Suppressor macrophage treated with lipopolysaccharide for 1 hour (primary cell): ENCODE results near the gene RNASE13.

Experiments used
- DNase-seq, 3 donors: peaks; one replicate each; pipeline ENCODE4 v3.0.0-alpha.2; 2020 to 2022

Gene RNASE13, protein sequence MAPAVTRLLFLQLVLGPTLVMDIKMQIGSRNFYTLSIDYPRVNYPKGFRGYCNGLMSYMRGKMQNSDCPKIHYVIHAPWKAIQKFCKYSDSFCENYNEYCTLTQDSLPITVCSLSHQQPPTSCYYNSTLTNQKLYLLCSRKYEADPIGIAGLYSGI

DNA sequence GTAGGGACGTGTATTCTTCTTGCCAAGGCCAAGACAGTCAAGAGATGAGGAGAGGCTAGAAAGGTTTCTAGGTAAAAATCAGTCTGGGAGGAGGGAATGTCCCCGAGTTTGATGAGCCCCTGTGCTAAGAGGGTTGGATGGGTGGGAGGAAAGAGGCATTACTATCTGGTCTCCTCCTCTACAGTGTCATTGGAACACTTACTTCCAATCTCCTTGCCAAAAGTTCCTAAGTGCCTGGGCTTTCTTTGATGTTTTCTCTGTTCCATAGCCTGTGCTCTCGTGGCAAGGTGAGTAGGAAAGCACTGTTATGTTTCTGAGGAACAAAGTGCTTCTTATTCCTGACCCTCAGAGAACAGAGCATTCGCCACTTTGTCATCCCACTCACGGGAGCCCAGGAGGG is at the start of gene RNASE13:
RNASE13 (minus strand) TSS at position 101 of the 400 bp plus-strand sequence. CDS start 519 bp downstream, outside the sequence.
- DNase-seq: no peak

DNA sequence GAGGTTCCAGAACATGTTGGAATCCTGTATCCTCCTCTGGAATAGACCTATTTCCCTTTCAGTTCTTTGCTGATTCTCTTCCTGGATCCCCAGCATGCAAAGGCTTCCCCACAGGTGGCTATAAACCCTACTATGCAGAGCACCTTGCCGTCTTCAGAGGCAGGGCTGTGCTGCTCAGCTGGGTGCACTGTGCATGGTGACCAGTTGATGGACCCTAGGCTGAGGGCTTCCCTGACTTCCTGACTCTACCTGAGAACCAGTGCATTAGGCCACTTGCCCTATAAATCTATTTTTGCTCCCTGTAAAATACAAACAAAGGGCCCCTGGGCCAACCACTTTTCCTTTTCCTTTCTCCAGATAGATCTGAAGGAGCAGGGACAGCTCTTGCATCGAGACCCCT is 49.8 kb upstream of the RNASE13 start:
- DNase-seq: no peak

DNA sequence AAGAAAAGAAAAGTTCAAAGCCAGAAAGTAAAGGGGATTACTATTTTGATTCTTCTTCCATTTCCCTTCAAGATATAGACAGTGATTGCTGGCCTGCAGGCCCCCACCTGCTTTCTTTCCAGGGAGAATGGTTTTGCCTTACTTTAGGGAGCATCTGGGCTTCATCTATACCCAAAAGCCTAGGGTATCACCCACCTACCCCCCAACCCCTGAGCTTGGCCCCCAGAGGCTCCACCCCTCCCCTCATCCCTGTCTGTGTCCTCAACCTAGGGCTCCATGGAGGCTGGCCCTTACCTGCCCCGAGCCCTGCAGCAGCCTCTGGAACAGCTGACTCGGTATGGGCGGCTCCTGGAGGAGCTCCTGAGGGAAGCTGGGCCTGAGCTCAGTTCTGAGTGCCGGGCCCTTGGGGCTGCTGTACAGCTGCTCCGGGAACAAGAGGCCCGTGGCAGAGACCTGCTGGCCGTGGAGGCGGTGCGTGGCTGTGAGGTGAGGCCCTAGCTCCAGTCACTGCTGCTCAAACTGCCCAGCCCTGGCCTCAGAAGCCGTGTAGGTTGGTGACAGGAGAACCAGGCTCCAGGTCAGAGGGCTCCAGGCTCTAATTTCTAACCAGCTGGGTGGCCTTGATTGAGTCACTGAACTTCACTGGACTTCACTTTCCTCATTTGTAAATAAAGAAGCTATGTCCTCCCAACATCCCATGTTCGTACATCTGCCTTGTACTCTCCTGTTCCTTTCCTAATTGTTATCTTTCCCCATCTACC is 49.1 kb upstream of the RNASE13 start:
- no peak for DNase-seq

DNA sequence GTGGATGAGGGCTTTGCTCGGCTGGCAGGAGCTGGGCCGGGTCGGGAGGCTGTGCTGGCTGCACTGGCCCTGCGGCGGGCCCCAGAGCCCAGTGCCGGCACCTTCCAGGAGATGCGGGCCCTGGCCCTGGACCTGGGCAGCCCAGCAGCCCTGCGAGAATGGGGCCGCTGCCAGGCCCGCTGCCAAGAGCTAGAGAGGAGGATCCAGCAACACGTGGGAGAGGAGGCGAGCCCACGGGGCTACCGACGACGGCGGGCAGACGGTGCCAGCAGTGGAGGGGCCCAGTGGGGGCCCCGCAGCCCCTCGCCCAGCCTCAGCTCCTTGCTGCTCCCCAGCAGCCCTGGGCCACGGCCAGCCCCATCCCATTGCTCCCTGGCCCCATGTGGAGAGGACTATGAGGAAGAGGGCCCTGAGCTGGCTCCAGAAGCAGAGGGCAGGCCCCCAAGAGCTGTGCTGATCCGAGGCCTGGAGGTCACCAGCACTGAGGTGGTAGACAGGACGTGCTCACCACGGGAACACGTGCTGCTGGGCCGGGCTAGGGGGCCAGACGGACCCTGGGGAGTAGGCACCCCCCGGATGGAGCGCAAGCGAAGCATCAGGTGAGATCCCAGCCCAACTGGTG is 47.0 kb upstream of the RNASE13 start:
- no peak for DNase-seq

DNA sequence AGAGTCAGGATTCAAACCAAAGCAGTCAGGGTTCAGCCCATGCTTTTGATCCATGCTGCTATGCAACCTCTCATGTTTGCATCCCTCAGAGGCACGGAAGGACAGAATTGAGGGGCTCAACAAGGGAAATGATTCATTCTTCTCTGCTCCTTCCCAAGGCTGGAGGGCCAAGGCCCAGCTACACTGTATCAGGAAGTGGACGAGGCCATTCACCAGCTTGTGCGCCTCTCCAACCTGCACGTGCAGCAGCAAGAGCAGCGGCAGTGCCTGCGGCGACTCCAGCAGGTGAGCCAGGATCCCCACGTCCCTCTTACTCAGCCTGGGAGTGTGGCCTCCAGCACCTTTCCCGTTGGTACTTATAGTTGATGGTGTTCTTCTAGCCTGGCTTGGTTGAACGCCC is 44.1 kb upstream of the RNASE13 start:
- no peak for DNase-seq

DNA sequence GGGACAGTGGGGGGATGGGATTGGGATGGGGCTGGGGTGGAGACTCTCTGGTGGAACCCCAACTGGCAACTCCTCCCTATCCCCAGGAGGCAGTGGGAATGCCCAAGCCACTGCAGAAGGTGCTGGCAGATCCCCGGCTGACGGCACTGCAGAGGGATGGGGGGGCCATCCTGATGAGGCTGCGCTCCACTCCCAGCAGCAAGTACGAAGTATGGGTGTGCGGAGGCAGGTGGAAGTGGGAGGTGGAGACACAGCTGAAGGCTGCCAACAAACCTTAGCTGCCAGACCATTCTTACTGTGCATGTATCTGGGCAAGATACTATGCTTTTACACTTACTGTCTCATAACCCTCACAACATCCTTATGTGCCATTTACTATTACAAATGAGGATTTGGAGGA is 43.7 kb upstream of the RNASE13 start:
- no peak for DNase-seq

DNA sequence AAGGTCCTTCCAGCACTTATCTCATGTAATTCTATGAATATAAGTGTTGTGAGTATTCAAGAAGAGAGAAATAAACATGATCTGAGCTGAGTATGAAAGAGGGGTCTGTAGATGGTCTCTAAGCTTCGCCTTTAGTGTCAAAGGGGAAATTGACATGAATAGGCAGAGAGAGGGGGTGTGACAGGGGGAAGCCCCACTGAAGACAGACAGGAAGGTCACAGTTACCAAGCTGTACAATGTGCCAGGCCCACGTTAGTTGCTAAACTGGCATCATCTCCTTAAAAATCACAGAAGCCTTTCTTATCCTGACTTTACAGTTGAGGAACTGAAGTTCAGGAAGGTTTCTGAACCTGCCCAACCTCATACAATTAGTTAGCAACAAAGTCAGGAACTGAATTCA is 43.1 kb upstream of the RNASE13 start:
- peak in 2 of 3 donors; percentile 13 to 31 for DNase-seq

DNA sequence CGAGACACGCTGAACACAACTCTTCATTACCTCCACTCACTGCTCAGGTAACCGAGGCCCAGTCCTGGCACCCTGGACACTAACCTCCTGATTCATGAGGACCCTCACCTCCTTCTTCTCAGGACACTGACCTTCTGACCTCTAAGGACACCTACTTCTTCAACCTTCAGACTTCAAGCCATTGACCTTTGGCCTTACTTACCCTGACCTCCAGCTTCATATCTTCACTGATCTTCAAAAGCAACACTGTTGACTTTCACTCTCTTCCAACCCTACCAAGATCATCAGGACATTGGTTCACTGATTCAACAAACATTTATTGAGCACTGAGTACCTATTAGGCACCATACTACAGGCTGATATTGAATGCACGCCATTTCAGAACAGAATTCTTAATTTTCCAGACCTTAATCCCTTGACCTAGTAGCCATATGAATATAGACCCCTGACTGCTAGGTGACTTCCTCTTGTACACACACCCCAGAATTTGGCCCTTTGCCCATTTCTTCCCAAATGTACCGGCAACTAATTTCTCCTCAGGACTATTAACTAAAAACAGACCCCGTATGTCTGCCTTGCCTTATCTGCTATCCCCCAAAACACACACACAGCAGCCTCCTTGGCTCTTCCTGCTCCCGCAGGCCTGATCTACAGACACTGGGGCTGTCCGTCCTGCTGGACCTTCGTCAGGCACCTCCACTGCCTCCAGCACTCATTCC is 41.3 kb upstream of the RNASE13 start:
- DNase-seq: no peak

DNA sequence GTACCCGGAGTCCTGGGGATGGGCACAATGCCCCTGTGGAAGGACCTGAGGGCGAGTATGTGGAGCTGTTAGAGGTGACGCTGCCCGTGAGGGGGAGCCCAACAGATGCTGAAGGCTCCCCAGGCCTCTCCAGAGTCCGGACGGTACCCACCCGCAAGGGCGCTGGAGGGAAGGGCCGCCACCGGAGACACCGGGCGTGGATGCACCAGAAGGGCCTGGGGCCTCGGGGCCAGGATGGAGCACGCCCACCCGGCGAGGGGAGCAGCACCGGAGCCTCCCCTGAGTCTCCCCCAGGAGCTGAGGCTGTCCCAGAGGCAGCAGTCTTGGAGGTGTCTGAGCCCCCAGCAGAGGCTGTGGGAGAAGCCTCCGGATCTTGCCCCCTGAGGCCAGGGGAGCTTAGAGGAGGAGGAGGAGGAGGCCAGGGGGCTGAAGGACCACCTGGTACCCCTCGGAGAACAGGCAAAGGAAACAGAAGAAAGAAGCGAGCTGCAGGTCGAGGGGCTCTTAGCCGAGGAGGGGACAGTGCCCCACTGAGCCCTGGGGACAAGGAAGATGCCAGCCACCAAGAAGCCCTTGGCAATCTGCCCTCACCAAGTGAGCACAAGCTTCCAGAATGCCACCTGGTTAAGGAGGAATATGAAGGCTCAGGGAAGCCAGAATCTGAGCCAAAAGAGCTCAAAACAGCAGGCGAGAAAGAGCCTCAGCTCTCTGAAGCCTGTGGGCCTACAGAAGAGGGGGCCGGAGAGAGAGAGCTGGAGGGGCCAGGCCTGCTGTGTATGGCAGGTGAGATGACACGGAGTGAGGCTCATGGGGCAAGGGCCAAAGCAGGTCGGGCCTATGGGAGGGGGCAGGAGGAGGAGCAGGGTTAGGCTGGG is 40.0 kb upstream of the RNASE13 start:
- DNase-seq: no peak

DNA sequence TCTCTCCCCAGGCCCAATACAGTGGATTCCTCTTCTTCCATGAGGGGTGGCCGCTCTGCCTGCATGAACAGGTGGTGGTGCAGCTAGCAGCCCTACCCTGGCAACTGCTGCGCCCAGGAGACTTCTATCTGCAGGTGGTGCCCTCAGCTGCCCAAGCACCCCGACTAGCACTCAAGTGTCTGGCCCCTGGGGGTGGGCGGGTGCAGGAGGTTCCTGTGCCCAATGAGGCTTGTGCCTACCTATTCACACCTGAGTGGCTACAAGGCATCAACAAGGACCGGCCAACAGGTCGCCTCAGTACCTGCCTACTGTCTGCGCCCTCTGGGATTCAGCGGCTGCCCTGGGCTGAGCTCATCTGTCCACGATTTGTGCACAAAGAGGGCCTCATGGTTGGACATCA is 39.3 kb upstream of the RNASE13 start:
- DNase-seq: no peak

DNA sequence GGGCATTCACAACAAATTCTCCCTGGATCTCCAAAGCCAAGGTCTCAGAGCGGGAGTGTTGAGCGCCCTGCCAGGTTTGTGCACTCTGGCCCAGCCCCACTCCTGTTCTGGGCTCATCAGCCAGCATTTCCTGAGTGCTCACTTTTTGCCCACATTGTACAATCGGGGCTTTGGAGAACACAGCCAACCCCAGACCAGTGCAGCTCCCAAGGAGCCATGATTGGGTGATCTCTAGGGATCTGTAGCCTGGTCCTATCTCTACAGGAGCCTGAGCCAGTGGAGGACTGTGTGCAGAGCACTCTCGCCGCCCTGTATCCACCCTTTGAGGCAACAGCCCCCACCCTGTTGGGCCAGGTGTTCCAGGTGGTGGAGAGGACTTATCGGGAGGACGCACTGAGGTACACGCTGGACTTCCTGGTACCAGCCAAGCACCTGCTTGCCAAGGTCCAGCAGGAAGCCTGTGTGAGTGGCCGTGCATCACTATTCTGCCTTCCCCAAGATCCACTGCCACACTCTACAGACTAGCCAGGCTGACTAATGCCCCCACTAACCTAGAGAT is 38.3 kb upstream of the RNASE13 start:
- DNase-seq: no peak

DNA sequence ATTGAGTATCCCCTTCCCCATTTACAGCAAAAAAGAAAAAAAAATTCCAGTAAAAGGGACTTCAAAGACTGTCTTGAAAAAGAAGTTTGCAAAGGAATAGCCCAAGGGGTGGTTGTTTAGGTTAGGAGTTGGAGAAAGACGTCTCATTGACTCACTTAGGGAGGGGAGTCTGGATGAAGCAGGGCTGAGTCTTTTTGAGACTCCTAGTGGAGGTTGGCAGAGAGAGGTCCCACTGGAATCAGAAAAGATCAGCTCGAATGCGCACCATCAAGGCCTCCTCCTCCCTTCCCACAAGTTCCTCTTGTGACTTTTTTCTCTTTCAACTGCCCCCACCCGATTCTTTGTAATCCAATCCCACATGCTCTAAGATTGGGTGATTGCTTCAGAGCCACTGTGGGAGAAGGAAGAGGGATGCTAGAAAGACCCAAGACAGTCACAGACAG is 37.4 kb upstream of the RNASE13 start:
- peak; percentile 77 to 84 (median 83) for DNase-seq

DNA sequence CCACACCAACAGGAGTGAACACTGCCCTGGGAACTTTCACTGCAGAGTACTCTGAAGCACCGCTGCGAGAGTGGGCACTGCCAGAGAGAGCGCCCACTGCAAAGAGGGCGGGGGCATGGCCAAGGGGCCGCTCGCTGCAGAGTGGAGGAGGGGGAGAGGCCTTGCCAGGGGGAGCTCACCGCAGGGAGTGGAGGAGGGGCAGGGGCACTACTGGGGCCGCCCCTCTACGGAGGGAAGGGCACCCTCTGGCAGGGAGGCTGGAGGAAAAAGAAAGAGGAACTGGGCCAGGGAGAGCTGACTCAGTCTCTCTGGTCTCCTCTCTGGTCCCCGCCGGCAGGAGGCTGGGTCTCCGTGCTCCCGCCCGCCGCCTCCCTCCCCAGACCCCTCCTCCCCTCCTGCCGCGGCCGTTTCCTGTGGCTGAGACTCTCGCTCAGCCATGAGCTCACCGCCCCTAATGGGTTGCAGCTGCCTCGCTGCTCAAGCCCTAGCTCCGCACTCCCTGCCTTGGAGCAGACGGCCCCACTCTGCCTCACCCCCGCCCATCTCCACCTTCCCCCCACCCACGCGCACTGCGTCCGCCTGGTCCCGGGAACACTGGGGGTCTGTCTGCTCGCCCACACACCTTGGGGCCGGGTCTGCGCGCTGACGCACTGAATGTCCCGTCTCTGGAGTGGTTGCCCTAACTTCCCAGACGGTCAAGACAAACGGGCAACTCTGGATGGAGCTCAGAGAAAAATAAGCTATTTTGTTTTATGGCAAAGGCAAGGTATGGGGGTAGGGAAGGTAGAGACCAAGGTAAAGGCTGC is 36.8 kb upstream of the RNASE13 start:
- peak; percentile 85 to 92 (median 88) for DNase-seq

DNA sequence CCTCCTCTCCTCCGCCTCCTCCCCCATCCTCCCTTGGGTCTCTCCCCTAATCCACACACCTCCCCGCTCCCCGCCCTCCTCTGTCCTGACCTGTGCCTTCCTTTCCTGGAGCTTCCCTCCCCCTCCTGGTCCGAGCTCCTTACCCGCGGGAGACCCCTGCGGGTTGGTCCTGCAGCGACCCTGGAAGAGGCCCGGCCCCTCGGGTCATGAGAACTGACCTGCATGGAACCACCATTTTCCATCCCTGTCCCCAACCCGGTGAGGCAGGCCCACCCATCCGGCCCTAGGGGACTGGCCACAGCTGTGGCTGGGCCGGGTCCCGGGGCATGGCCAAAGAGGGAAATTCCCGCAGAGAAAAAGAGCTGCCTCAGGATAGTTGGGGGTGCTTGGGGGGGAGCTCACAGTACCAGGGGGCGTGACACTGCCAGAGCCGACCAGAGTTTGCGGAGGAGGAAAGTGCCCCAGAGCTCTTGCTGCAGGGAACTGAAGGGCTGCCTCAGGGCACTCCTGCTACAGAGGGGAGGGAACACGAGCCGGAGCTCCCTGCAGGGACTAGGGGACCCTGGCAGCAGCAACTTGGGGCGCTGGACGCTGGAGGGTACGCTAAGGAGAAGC is 36.1 kb upstream of the RNASE13 start:
- DNase-seq: peak; percentile 59 to 74 (median 59)

DNA sequence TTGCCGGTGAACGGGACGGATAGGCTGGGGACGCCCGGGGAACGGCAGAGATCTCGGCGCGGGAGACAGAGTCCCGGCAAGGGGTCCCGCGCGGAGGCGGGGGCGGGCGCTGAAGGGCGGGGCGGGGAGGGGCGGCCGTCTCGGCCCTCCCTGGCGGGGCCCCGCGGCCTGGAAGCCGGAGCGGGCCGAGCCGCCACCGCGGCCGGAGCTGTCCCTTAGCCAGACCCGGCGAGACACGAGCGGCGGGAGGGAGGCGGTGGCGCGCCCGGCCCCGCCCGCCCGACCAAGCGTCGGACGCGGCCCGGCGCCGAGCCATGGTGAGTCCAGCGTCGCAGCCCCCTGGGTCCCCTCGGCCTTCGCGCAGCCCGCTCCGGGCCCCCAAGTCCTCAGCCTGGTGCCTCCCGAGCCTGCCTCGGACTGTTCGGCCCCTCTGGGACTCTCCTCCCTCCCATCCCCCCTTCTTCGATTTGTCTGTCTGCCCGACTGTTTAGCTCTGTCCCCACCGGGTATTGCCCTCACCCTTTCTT is 35.5 kb upstream of the RNASE13 start, which contains the start of gene ARHGEF40:
ARHGEF40 (plus strand) TSS at position 222 of the 527 bp plus-strand sequence; CDS start at position 315, 93 bp downstream.
- peak; percentile 47 to 84 (median 59) for DNase-seq

DNA sequence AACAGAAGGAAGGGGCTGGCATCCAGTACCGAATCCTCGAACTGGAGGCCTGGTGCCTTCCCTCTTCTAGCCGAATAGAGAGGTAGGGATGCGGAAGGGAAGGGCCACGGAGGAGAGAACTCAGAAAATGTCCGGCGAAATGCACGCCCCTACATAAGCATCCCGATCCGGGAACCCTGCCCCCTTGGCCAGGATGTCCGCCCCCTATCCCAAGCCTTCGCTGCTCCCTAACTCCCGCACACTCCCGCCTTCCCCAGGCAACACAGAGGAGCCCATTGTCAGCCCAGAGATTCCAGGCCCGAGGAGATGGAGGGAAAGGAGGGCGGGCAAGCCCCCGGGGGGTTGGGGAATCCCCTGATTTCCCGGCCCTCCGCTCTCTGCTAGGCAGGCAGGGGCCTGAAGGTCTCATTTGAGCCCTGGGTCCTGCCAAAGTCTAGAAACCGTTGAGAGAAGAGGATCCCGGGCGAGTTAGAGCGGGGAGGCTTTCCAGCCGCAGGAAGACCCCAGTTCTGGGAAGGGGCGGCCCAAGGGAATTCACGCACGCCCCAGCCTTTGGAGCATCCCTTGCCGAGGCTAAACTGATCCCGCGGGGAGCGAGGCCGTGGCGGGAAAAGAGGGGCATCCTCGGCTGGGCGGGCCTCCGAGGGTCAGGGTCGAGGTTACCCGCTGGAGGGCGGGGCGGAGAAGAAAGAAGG is 34.9 kb upstream of the RNASE13 start:
- DNase-seq: peak in 1 of 3 donors; percentile 18

DNA sequence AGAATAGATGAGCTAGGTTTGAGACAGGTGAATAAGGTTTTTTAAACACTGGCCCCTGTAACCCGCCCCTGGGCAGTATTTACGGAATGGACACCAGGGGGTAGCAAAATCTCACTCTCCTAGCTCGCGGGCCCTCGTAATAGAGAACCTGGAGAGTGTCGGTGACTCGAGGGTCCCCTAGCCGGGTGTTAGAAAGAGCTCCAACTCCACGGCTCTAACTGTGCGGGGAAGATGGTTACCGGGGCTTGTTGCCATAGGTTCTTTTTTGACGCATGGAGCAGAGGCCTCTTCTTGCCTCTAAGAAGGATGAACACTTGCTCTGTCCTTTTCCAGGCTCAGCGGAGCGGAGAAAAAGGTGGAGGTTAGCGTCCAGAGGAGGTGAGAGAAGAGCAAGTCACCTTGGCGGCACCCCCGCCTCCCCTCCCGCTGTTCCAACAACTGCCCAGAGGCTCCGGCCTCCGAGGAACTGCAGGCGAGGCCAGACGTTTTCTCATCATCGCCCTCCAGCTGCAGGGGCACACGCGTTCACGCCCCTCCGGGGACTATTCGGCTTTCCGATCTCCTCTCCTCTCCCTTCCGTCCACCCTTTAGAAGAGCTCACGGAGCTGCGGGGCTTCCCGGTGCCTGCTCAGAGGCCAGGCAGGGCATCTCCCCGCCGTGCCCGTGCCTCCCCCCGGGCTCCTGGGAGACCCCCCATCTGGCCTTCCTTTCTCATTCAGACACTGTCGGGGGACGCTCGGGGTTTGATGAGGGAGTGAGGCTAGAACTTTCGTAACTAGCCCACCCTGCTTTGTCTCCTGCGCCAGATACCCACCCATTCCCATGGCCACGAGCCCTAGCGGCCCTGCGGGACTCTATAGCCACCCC is 34.1 kb upstream of the RNASE13 start:
- DNase-seq: peak; percentile 72 to 82 (median 75)

DNA sequence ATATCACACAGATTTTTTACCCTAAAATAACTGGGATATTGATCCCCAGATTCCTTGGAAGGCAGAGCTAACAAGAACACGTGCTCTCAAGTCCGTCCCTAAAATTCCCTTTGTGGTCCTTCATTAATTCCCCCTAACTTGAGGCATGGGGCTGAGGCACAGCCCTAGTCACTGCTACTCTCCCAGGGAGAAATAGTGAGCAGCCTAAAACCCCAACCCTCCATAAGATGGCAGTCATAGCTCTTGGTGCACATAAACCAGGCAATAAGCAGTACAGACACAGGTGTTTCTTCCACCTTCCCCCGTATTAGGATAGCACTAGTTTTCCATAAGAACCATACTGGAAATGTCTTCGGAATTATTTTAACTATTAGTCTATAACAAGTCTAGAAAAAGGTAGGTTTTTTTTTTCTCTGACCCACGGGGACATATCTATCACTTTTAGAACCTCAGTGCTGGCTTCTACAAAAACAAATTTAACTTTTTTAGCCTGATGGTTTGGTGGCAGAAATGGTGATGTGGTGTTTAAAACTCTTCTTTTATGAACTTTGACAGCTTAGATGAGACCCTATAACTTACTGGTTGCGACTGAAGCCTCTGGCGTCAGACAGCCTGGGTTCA is 32.4 kb upstream of the RNASE13 start:
- DNase-seq: no peak
